GM19025 (cell line): ENCODE results near the gene FPR3.
"Not testable (repeated sequence)": the region's sequence is repeated elsewhere in the genome, so short reads cannot be mapped to it uniquely, and the experiment has no call there.

Source experiments
- ATAC-seq: cut with Tn5 transposase; IDR thresholded peaks from one replicate; pipeline ENCODE4 v1.9.1; 2021; ENCODE audit warnings: mild to moderate bottlenecking, low read depth, moderate library complexity; ENCODE audit not compliant: unreplicated experiment

FPR3 gene

GRCh38 chr19:51783372-51783771 lies 11.6 kb upstream of the FPR3 start:
- ATAC-seq = no peak

- ATAC-seq = no peak
These were observed 10.7 kb upstream of the FPR3 start for GRCh38 chr19:51784109-51784785.

- ATAC-seq = no peak
These were observed 9.9 kb upstream of the FPR3 start for GRCh38 chr19:51784922-51785690.

GRCh38 chr19:51786646-51787494 lies 8.1 kb upstream of the FPR3 start:
- no peak for ATAC-seq

GRCh38 chr19:51788029-51788428 lies 6.9 kb upstream of the FPR3 start:
- ATAC-seq = no peak

- ATAC-seq = no peak
These were observed 5.7 kb upstream of the FPR3 start for GRCh38 chr19:51789061-51789795.

GRCh38 chr19:51792932-51793331 lies 2.0 kb upstream of the FPR3 start:
- ATAC-seq = no peak

GRCh38 chr19:51793994-51794393 lies 963 bp upstream of the FPR3 start:
- ATAC-seq = no peak

- no peak for ATAC-seq
These were observed 1.3 kb downstream of the FPR3 start for GRCh38 chr19:51796195-51796679.

- ATAC-seq = no peak
These were observed 2.5 kb downstream of the FPR3 start for GRCh38 chr19:51797480-51797879.

- ATAC-seq = no peak
These were observed 3.1 kb downstream of the FPR3 start for GRCh38 chr19:51798062-51798461.

GRCh38 chr19:51799034-51799773 lies 4.2 kb downstream of the FPR3 start:
- ATAC-seq = no peak

- no peak for ATAC-seq
These were observed 5.0 kb downstream of the FPR3 start for GRCh38 chr19:51799774-51800472.

GRCh38 chr19:51800473-51801244 lies 5.7 kb downstream of the FPR3 start:
- ATAC-seq = no peak

GRCh38 chr19:51802775-51803174 lies 7.8 kb downstream of the FPR3 start:
- ATAC-seq = no peak

GRCh38 chr19:51803519-51803918 lies 8.6 kb downstream of the FPR3 start:
- ATAC-seq = no peak

GRCh38 chr19:51803967-51804366 lies 9.0 kb downstream of the FPR3 start:
- no peak for ATAC-seq

GRCh38 chr19:51804789-51805188 lies 9.8 kb downstream of the FPR3 start:
- not testable (repeated sequence) for ATAC-seq
